GM19240 (cell line): ENCODE results near the gene ARID5B.

ENCODE experiments used
- DNase-seq: peaks from one replicate; pipeline ENCODE4 v3.0.0; 2011; ENCODE audit warnings: low spot score; ENCODE audit not compliant: insufficient read length

The ARID5B gene

GRCh38 chr10:61937631-61938351 is 36.3 kb downstream of the ARID5B start:
- no peak for DNase-seq

DNA sequence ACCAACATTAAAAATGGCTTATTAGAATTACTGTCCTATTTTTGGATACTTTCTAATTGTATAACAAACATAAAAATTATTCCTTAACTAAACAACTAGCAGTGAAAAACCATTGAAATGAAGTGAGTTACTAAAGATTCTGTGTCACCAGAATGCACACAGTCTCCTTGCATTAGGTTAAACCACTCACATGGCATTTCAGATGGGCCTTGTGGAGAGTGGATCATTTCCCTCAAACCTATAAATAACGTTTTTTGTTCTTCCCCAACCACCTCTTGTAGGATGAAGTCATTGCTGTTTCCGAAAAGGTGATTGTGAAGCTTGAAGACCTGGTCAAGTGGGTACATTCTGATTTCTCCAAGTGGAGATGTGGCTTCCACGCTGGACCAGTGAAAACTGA is 38.4 kb downstream of the ARID5B start:
- DNase-seq, result no peak

GRCh38 chr10:61941202-61941681 is 39.7 kb downstream of the ARID5B start:
- DNase-seq, result no peak

GRCh38 chr10:61942604-61943461 is 41.3 kb downstream of the ARID5B start:
- no peak for DNase-seq

DNA sequence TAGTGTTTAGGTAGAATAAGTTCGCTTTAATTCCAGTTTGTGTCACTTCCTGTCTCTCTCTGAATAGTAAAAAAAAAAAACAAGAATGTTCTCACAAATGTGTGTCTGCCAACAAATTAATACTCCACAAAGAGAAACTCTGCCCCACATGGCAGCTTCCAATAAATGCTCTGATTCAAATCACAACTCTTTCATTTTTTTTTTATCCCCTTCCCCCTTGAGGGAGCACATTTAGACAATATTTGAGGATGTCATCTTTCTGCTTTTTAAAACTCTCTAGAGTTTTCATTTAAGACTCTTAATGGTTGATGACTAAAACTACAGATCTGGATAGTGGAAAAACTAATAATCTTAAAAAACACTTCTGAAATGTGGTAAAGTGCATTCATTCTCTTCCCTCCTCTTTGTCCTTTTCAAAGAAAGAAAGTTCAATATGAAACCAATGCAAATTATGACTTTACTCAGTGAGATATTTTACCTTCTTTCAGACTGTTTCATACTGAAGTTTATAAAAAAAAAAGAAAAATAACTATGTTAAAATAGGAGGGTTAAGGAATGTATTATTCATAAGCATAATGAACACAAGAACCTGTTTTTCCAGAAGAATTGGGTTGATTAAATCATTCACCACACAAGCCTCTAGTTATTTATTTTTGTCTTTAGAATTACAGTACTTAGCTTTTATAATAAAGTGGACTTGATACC is 42.3 kb downstream of the ARID5B start:
- DNase-seq, result no peak

- DNase-seq, result no peak
Observed at GRCh38 chr10:61944410-61945147, 43.1 kb downstream of the ARID5B start.

DNA sequence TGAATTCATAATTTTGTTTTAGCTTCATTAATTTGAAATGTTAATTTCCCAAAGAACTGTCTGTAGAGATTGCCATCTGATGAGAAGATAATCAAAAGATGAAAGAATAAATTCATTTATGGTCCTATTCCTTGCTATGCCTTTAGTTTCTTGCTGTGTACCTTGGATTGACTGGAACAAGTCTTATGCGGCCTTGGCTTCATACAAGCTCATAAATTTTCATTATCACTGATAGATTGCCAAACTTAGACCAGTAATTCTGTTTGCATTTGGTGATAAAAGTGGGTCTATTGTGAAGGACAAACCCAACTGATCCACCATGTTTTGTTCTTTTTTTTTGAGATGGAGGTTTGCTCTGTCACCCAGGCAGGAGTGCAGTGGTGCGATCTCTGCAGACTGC is 48.2 kb downstream of the ARID5B start:
- no peak for DNase-seq

DNA sequence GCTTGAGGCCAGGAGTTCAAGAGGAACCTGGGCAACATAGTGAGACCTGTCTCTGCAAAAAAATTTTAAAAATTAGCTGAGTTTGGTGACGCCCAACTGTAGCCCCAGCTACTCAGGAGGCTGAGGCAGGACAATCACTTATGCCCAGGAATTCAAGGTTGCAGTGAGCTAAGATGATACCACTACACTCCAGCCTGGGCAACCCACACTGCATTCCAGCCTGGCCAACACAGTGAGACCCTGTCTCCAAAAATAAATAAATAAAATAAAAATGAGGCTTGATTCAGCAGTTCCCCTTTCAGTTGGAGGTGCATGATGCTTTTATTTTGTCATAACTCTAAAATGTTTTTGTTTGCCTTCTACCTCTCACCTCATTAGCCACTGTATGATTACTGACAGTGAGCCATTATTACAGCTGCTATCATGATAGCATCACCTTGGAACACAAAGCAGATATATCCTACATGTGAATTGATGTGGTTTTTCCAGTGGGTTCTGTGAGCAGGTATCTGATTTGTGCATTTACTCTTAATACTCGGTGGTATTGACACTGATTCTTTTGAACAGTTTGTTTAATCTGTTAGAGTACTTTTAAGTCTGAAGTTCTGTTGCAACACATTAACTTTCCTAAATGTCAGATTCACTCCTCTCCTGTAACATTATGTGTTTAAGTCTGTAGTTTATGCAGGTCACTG is 49.1 kb downstream of the ARID5B start:
- DNase-seq, result no peak

DNA sequence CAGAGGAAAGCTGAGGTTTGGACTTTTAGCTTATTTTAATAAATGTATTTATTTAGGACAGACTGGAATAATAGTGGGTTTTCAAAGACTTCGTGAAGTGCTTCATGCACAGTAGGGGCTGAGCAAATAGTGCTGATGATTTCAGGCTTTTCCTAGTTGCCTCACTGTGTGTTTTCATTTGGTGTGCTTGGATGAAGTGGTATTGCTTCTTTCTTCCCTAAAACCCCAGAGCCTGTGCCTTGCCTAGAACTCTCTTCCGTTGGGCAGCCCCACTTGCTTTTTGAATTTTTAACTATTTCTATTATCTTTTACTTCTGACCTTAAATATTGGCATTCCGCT is 49.6 kb downstream of the ARID5B start:
- no peak for DNase-seq

DNA sequence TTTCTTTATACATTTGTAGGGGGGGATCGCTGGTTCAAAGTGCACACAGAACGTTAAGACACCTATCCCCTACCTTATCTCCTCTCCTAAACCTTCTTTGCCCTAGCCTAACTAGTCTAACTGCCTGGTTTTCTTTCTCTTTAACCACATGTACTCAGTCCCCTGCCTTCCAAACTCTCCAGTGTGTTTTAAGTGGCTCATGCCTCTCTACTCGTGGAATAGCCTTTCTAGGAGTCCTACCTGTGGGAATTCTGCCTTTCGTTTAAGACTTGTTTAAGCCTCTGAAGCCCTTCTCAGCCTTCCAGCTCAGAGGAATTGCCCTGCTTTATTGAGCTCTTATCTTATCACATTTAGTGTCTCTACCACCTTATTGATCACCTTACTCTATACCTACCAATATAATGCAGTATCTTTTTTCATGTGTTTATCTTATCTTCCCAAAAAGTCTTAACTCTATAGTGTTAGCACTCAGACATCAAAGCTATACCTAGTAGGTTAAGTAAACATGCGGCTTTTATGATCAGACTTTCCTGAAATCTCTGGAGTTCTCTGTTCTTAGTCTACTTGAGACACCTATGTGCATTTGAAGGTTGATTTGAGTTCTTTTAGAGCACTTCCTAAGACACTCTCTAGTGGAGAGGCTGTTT is 50.7 kb downstream of the ARID5B start:
- no peak for DNase-seq

- DNase-seq, result no peak
Observed at GRCh38 chr10:61953183-61953582, 51.7 kb downstream of the ARID5B start.

DNA sequence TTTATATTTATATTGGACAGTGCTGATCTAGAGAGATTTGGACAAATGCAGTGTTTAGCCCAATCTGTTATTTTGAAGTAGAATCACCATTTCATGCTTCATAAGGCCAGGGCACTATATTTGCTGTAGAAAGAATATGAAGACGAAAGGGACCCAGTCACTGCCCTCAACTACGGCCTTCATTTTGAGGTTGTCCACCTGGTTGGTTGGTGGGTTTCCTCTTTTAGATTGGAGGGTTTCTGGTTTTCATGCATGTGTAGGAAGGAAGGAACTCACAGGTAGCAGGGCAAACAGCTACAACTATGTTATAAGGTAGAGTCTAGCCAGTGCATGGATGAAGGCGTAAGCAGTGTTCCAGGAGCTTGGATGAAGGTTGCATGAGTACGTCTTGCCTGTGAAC is 56.3 kb downstream of the ARID5B start:
- no peak for DNase-seq

GRCh38 chr10:61958311-61958710 is 56.8 kb downstream of the ARID5B start:
- DNase-seq, result no peak

GRCh38 chr10:61958805-61959204 is 57.3 kb downstream of the ARID5B start:
- DNase-seq, result no peak

GRCh38 chr10:61959814-61960213 is 58.3 kb downstream of the ARID5B start:
- no peak for DNase-seq

GRCh38 chr10:61960396-61961120 is 59.1 kb downstream of the ARID5B start:
- DNase-seq, result no peak

DNA sequence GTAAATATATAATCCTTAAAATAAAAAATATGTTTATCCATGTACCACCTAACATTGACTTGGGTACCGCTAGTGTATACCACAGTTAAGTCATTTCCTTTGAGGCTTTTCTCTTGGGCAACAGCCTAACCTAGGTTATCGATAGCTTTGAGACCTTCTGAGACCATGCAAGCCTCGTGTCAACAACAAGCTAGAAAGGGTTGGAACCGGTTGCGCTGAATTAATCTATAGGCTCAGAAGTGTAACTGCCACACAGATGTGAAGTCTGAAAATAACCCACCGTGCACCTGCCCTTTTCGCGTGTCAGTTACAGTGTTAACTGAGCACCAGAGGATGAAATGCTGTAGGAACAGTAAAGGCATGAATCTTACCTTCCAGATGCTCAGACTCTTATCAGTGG is 59.8 kb downstream of the ARID5B start:
- no peak for DNase-seq

DNA sequence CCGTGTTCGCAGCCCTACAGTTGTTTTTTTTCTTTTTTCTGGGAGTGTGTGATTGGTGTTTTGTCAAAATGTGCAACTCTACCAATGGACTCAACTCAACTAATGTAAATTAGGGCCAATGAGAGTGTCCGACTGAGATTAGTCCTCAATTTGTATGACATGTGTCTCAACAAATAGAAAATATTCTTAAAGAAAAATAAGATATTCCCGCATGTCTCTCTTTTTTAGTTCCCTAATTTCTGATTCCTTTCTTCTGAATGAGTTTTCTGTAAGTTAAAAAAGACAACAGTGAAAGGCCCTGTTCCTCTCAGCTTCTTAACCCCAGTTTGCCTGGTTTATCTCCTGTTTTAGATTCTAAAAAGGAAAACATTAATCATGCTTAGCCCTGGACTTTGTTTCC is 61.5 kb downstream of the ARID5B start:
- DNase-seq, result no peak

GRCh38 chr10:61963669-61964058 is 62.2 kb downstream of the ARID5B start:
- DNase-seq, result no peak
